Panc1 (cell line): ENCODE data around the gene ZDHHC20. TPM values are rescaled to one million over a fixed set of nuclear protein-coding genes. Genes with fewer than 3 reads are reported as not detected.

Experiments
- ATAC-seq: fragments of 200-7000 bp; cut with Tn5 transposase; 2 replicates; pipeline ENCODE4 v1.9.1; 2020; ENCODE audit warnings: mild to moderate bottlenecking, moderate library complexity
- BruUV-seq: library from RNA; stranded (reverse); fragments of 400-500 nt; replicated peaks from 2 replicates; lab custom pipeline; 2021; lab: Mats Ljungman, UMichigan
- CTCF ChIA-PET: fragments of 300-600 bp; sonication (Branson Sonifier 250); formaldehyde crosslinking; loops from one replicate; lab custom pipeline; 2022; ENCODE audit warnings: antibody characterized with exemption; lab: Charles Lee
- POLR2A ChIA-PET: fragments of 300-600 bp; sonication (Branson Sonifier 250); formaldehyde crosslinking; loops from one replicate; lab custom pipeline; 2022; ENCODE audit warnings: antibody characterized with exemption; lab: Charles Lee
- DNase-seq: peaks from one replicate; pipeline ENCODE4 v3.0.0-alpha.2; 2010; ENCODE audit warnings: low read depth, low spot score
- H3K27ac ChIP-seq: 2 replicates; pipeline ENCODE4 v1.5.1; 2011; ENCODE audit warnings: mild to moderate bottlenecking, low read length, inconsistent platforms
- H3K27me3 ChIP-seq: fragments of 200-500 bp; sonication (Bioruptor generic); 2 replicates; pipeline ENCODE4 v1.6.0; 2014; ENCODE audit warnings: low read length, inconsistent platforms; ENCODE audit not compliant: control insufficient read depth, insufficient read depth
- H3K36me3 ChIP-seq: fragments of 200-500 bp; sonication (Bioruptor generic); 2 replicates; pipeline ENCODE4 v1.5.1; 2014; ENCODE audit warnings: inconsistent platforms, mild to moderate bottlenecking, low read length, moderate library complexity; ENCODE audit not compliant: control insufficient read depth, insufficient read depth
- H3K4me1 ChIP-seq: 2 replicates; pipeline ENCODE4 v1.5.1; 2011; ENCODE audit warnings: inconsistent platforms, mild to moderate bottlenecking, low read length, moderate library complexity; ENCODE audit not compliant: control insufficient read depth, insufficient read depth
- H3K4me3 ChIP-seq, 2 experiments: 2 replicates each; pipeline ENCODE4 v1.5.1; 2011 to 2012; ENCODE audit warnings: low read depth in 2 of 2, low read length in 2 of 2, mild to moderate bottlenecking in 2 of 2, inconsistent platforms in 1 of 2, moderate library complexity in 1 of 2
- H3K9me3 ChIP-seq: fragments of 200-500 bp; sonication (Bioruptor generic); 2 replicates; pipeline ENCODE4 v1.5.1; 2014; ENCODE audit warnings: low read depth, mild to moderate bottlenecking, inconsistent platforms, low read length, moderate library complexity; ENCODE audit not compliant: control insufficient read depth, insufficient read depth
- CTCF ChIP-seq: fragments of 450-650 bp; IDR thresholded peaks from 2 replicates; pipeline ENCODE4 v1.5.1; 2017; ENCODE audit warnings: mild to moderate bottlenecking
- POLR2AphosphoS5 ChIP-seq: IDR thresholded peaks from 2 replicates; pipeline ENCODE4 v1.6.1; 2012; ENCODE audit warnings: mild to moderate bottlenecking, low read depth, low read length, moderate library complexity
- REST ChIP-seq, 2 experiments: IDR thresholded peaks; 2 replicates each; pipeline ENCODE4 v1.6.1; 2011 to 2012; ENCODE audit warnings: low read depth in 2 of 2, control low read depth in 1 of 2, low read length in 1 of 2, mild to moderate bottlenecking in 1 of 2, moderate library complexity in 1 of 2; ENCODE audit not compliant: insufficient read depth in 1 of 2
- SIN3A ChIP-seq: IDR thresholded peaks from 2 replicates; pipeline ENCODE4 v1.6.1; 2012; ENCODE audit warnings: low read depth, mild to moderate bottlenecking, low read length, moderate library complexity, borderline replicate concordance; ENCODE audit not compliant: insufficient read depth
- TCF7L2 ChIP-seq: IDR thresholded peaks from 2 replicates; pipeline ENCODE4 v1.6.1; 2011; ENCODE audit warnings: mild to moderate bottlenecking, low read depth, low read length, inconsistent platforms
- in situ Hi-C: cut with HindIII; loops from 2 replicates; pipeline ENCODE4 v1.10.0; 2016; ENCODE audit warnings: low sequenced_read_pairs, low pct_unique_long_range_greater_than_20kb
- intact Hi-C: fragments of 100-400 bp; cut with micrococcal nuclease; formaldehyde crosslinking; loops from one replicate; pipeline ENCODE4 v1.10.0; 2022; ENCODE audit not compliant: unreplicated experiment
- total RNA-seq: library from RNA; stranded (reverse); gene quantifications from one replicate; pipeline ENCODE4 v1.2.1, GENCODE V29; 2021; ENCODE audit not compliant: unreplicated experiment

The ZDHHC20 gene
- total RNA-seq, 1 experiment from 2014 or later: 38.7 TPM

GRCh38 chr13:21330126-21330861, 128.8 kb downstream of the ZDHHC20 start:
- in situ Hi-C loops (no loop called here), intact Hi-C loops (no loop called here)
- BruUV-seq: no TSS peak
- Histone ChIP-seq H3K9me3 (no peaks in the 10 kb centered on the region), H3K4me1 (no peaks in the 10 kb centered on the region), H3K4me3 (no peak overlapping the region), H3K36me3 (no peaks in the 10 kb centered on the region), H3K27ac (no peak overlapping the region), H3K27me3 (no peaks in the 10 kb centered on the region)
- TF ChIP-seq SIN3A: no peak
- no peak for TF ChIP-seq POLR2AphosphoS5
- no peak for TF ChIP-seq CTCF
- TF ChIP-seq TCF7L2: no peak
- no peak for TF ChIP-seq REST (IDR thresholded peaks at IDR 0.05; ENCODE audit: insufficient read depth in 1 of 2, low read depth in 2 of 2, low read length in 1 of 2)
- ATAC-seq (no peak), DNase-seq (no peak)
- ChIA-PET CTCF (no interaction called here), POLR2A (interaction anchor here (0.6 kb wide), 1 partner anchor 92 kb away, joined by 4 read pairs; no protein-coding TSS in a partner anchor)

GRCh38 chr13:21328836-21329477, 130.1 kb downstream of the ZDHHC20 start:
- intact Hi-C loops: no loop called here
- Histone ChIP-seq H3K4me3 (no peak overlapping the region), H3K36me3 (no peaks in the 10 kb centered on the region), H3K27ac (no peak overlapping the region), H3K4me1 (no peaks in the 10 kb centered on the region), H3K9me3 (no peaks in the 10 kb centered on the region), H3K27me3 (no peaks in the 10 kb centered on the region)
- ChIA-PET POLR2A (interaction anchor here (0.6 kb wide), 1 partner anchor 584 kb away, joined by 3 read pairs; no protein-coding TSS in a partner anchor), CTCF (no interaction called here)
- TF ChIP-seq REST (IDR thresholded peaks at IDR 0.05; ENCODE audit: insufficient read depth in 1 of 2, low read depth in 2 of 2, low read length in 1 of 2) (no peak), SIN3A (no peak), CTCF (no peak), POLR2AphosphoS5 (no peak), TCF7L2 (no peak)
- ATAC-seq: no peak
- no peak for DNase-seq
- no TSS peak for BruUV-seq
- in situ Hi-C loops: no loop called here
